Measurements from ENCODE around the gene CHST14.
A peak's percentile ranks its signal among the peaks of the same experiment; 100 is the strongest.

The CHST14 gene

DNA sequence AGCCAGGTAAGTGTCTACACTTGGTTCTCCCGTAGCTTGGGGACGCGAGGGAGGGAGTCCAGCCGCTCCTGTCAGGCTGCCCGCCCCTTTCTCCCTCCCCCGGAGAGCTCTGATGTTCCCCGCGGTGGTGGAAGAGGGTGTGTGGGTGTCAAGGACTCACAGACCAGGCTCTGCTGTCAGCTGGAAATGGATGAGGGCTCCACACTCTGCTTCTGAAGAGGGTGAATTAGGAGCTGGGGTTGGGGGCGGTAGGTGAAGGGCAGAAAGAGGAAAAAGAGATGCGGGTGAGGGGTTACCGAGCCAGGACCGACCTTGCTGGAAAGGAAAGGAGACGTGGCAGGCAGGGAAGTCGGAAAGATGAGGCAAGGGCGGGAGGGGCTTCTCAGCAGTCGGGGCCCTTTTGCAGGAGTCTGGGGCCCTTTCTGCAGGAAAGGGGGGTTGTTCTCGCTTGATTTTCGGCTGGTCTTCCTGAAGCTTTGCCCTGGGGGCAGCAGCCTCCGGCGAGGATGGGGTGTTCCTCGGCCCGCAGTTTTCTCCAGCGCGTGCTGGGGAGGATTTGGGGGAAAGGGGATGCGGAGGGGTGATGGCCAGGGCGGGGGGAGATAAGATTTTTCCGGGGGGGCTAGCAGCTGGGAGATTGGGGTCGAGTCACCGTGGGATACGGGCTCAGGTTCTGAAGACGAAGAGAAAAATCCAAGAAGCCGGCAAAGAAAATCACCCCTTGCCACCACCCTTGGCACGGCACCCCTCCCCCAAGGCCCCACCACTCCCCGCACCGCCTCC is 30.6 kb upstream of the CHST14 start:
- TF ChIP-seq, protein P1, sequence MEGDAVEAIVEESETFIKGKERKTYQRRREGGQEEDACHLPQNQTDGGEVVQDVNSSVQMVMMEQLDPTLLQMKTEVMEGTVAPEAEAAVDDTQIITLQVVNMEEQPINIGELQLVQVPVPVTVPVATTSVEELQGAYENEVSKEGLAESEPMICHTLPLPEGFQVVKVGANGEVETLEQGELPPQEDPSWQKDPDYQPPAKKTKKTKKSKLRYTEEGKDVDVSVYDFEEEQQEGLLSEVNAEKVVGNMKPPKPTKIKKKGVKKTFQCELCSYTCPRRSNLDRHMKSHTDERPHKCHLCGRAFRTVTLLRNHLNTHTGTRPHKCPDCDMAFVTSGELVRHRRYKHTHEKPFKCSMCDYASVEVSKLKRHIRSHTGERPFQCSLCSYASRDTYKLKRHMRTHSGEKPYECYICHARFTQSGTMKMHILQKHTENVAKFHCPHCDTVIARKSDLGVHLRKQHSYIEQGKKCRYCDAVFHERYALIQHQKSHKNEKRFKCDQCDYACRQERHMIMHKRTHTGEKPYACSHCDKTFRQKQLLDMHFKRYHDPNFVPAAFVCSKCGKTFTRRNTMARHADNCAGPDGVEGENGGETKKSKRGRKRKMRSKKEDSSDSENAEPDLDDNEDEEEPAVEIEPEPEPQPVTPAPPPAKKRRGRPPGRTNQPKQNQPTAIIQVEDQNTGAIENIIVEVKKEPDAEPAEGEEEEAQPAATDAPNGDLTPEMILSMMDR (IDR thresholded peaks at IDR 0.05; ENCODE audit: low read depth, low read length) = no peak
- Histone ChIP-seq H3K4me3 (ENCODE audit: low read depth, low read length) (peak overlapping the region; percentile 79), H3K27ac (peak overlapping the region; percentile 46), H3K9me3 (ENCODE audit: severe bottlenecking) (no peaks in the 10 kb centered on the region), H3K27me3 (ENCODE audit: insufficient read depth, low read depth, severe bottlenecking) (no peaks in the 10 kb centered on the region), H3K36me3 (peaks cover 4% of the 10 kb centered on the region)
- peak; percentile 50 for DNase-seq

DNA sequence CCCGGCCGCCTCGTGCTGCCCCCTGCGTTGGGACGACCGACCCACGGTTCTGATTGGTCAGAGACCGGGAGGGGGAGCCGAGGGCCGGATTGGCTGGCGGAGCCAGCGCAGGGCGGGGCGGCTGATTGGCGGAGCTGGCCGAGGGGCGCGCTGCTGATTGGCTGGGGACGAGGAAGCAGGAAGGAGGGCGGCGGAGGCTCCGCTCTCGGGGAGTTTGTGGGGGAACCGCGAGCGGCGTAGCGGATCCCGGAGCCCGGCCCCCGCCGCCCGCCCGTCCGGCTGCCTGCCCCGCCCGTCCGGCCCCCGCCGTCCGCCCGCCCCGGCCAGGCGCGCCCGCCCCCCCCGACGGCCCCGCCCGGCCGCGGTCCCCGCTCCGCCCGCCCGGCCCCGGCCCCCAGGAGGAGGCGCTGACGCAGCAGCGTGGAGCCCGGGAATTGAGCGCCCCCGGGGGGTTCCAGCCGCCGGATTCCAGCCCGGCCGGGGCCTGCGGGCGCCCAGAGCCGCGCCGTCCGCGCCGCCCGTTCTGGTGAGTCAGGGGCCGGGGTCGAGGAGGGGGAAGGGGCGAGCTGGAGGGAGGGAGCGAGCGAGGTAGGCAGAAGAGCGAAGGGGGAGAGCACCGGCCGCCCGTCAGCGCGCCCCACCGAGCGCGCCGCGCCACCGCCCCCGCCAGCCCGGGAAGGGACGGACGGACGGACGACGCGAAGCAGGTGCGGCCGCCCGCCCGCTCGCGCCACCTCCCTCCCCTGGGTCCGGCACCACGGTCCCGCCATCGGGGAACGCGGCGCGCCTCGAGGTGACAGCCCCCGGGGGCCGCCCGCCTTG is 29.8 kb upstream of the CHST14 start, which contains the start of gene BAHD1:
BAHD1 (plus strand) TSS at position 211 of the 822 bp plus-strand sequence. CDS start 17,512 bp downstream, outside the sequence.
- H3K27ac ChIP-seq = peak within 1 kb of the TSS; percentile 88
- peak; percentile 99 for DNase-seq

DNA sequence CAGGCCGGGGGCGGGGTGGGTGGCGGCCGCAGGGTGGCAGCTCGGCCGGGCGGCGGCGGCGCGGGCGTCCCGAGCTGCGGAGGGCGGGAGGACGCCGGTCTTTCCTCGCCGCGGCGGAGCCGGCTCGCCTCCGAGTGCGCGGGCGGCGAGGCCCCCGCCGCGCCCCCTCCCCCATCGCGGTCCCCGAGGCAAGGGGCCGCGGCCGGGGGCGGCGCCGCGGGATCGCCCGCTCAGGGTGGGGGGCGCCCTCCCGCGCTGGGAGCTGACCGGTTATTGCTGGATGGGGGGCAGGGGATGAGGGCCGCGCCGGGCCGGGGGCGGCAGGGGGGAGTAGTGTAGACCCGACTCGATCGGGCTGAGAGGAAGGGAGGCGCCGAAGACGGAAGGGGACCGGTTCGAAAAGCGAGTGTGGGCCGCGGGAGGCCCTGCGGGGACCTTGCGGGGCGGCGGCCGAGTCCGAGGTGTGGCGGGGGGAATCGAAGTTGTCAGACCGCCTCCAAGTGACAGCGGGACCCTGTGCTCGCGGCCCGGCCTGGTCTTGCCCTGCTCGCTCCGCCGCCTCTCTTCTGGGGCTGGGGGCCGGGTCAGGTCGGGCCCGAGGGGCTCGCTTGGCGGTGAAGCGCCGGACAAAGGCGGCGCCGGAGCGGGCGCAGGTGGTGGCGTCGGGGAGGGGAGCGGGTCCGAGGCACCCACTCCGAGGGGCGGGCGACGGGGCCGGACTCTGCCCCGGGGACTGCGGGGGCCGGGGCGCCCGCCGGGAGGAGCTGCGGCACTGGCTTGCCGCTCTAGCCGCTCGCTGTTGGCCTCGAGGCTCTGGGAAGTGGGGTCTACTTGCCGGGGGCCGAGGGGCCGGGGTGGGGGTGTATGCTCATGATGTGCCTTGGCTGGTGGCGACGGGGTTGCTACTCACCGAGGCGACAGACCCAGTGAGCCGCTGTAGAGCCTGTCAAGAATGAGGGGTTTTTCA is 28.9 kb upstream of the CHST14 start:
- Histone ChIP-seq H3K27me3 (ENCODE audit: insufficient read depth, low read depth, severe bottlenecking) (no peaks in the 10 kb centered on the region), H3K27ac (peak overlapping the region; percentile 88), H3K9me3 (ENCODE audit: severe bottlenecking) (no peaks in the 10 kb centered on the region), H3K36me3 (peaks cover 4% of the 10 kb centered on the region), H3K4me3 (ENCODE audit: low read depth, low read length) (peak overlapping the region; percentile 76)
- peak; percentile 39 for DNase-seq
- TF ChIP-seq, protein P1 (IDR thresholded peaks at IDR 0.05; ENCODE audit: low read depth, low read length) = peak; percentile 18; the same call in 1 of the 2 replicates

More for the DNA sequence above, 29.8 kb upstream of the CHST14 start, which contains the start of gene BAHD1:
- H3K36me3 ChIP-seq = peaks cover 4% of the 10 kb centered on the region
- no peaks in the 10 kb centered on the region for H3K27me3 ChIP-seq (ENCODE audit: insufficient read depth, low read depth, severe bottlenecking)
- H3K4me3 ChIP-seq (ENCODE audit: low read depth, low read length) = peak within 1 kb of the TSS; percentile 79
- H3K9me3 ChIP-seq (ENCODE audit: severe bottlenecking) = no peaks in the 10 kb centered on the region
- TF ChIP-seq, protein P1 (IDR thresholded peaks at IDR 0.05; ENCODE audit: low read depth, low read length) = no peak

DNA sequence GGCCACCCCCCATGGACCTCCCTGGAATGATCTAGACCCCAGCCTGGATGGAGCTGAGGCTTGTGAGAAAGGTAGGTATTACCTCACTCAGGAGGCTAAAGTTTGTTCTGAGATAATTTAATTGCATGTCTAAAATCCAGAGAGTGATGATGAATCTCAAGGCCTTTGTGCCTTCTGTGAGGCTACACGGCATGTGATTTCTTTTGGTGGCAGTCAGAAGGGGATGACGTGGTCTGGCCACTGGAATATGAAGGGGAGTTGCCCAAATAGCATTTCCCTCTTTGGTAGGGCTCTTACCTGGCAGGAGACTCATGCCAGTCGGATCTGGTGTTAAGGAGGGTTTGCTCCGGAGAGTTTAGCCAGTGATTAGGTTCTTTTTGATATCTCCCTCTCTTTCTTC is 27.5 kb upstream of the CHST14 start:
- no peak for DNase-seq
- Histone ChIP-seq H3K9me3 (ENCODE audit: severe bottlenecking) (no peaks in the 10 kb centered on the region), H3K4me3 (ENCODE audit: low read depth, low read length) (no peak overlapping the region), H3K27me3 (ENCODE audit: insufficient read depth, low read depth, severe bottlenecking) (no peaks in the 10 kb centered on the region), H3K27ac (no peak overlapping the region), H3K36me3 (peaks cover 4% of the 10 kb centered on the region)
- TF ChIP-seq, protein P1 (IDR thresholded peaks at IDR 0.05; ENCODE audit: low read depth, low read length) = no peak

DNA sequence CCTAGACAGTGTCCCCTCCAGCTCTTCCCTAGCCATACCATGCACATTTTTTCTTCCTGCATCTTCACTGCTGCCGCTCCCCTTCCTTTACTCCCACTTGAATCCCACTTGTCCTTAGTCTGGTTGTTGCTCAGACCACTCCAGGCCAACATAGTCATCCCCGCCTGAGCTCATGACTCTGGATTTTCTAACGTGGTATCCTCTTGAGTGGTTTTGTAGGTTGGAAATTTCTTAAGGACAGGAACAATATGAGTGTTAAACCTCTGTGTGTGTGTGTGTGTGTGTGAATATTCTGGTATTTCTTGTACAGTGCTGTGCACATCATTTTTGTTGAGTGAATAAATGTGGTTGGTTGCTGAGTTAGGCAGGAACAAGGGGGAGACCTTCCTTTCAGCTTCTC is 26.9 kb upstream of the CHST14 start:
- DNase-seq = no peak
- no peak overlapping the region for H3K4me3 ChIP-seq (ENCODE audit: low read depth, low read length)
- H3K27ac ChIP-seq = no peak overlapping the region
- H3K36me3 ChIP-seq = peaks cover 4% of the 10 kb centered on the region
- TF ChIP-seq, protein P1 (IDR thresholded peaks at IDR 0.05; ENCODE audit: low read depth, low read length) = no peak
- no peaks in the 10 kb centered on the region for H3K27me3 ChIP-seq (ENCODE audit: insufficient read depth, low read depth, severe bottlenecking)
- no peaks in the 10 kb centered on the region for H3K9me3 ChIP-seq (ENCODE audit: severe bottlenecking)
